ENCODE measurements around the gene RPL3.

DNA sequence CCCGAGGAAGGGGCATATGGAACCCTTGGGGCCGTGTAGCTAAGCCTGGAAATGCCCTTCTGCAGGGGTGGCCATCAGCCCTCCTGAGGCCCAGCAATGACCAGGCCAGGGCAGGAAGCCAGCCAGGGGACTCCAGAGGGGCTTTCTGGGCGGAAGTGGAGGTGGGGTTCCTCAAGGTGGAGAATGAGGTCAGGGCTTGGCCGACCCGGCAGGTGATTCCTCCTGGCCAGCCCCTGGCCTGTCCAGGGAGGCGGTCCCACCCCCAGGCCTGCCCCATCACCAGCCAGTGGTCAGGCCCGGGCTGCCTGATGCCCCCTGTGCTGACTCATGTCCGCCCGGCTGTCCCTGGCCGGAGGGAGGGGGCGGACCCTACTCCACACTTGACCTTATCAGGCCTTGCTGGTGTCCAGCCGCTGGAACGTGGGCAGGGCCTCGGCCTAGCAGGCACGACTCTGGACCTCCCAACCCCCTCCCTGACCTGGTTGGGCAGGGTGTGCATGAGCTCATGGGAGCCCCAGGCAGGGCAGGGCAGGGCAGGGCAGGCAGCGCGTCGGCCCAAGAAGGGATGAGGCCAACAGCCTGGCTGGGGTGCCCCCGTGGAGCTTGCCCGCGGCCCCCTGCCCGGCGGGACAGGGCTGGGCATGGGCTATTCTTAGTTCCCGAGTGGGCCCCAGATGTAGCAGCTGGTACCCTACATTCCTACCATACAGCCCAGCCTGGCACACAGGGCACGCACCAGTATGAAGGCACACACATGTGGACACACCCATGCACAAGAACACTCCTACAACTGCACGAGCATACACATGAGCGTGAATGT, 35.9 kb downstream of the RPL3 start:
- TF ChIP-seq, protein P1, sequence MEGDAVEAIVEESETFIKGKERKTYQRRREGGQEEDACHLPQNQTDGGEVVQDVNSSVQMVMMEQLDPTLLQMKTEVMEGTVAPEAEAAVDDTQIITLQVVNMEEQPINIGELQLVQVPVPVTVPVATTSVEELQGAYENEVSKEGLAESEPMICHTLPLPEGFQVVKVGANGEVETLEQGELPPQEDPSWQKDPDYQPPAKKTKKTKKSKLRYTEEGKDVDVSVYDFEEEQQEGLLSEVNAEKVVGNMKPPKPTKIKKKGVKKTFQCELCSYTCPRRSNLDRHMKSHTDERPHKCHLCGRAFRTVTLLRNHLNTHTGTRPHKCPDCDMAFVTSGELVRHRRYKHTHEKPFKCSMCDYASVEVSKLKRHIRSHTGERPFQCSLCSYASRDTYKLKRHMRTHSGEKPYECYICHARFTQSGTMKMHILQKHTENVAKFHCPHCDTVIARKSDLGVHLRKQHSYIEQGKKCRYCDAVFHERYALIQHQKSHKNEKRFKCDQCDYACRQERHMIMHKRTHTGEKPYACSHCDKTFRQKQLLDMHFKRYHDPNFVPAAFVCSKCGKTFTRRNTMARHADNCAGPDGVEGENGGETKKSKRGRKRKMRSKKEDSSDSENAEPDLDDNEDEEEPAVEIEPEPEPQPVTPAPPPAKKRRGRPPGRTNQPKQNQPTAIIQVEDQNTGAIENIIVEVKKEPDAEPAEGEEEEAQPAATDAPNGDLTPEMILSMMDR (conservative IDR thresholded peaks at IDR 0.05): no peak
- no peak for TF ChIP-seq ZFX (IDR thresholded peaks at IDR 0.05)
